GM20000 (cell line): ENCODE measurements around the gene HK3.

ENCODE experiments used
- DNase-seq: peaks from one replicate; pipeline ENCODE4 v3.0.0; 2012; ENCODE audit warnings: low spot score
- TF ChIP-seq, protein P1 (sequence below): IDR thresholded peaks from 2 replicates; pipeline ENCODE4 v1.5.1; 2012; ENCODE audit warnings: mild to moderate bottlenecking, control low read depth; ENCODE audit errors: extremely low read depth, missing control alignments

The HK3 gene

DNA sequence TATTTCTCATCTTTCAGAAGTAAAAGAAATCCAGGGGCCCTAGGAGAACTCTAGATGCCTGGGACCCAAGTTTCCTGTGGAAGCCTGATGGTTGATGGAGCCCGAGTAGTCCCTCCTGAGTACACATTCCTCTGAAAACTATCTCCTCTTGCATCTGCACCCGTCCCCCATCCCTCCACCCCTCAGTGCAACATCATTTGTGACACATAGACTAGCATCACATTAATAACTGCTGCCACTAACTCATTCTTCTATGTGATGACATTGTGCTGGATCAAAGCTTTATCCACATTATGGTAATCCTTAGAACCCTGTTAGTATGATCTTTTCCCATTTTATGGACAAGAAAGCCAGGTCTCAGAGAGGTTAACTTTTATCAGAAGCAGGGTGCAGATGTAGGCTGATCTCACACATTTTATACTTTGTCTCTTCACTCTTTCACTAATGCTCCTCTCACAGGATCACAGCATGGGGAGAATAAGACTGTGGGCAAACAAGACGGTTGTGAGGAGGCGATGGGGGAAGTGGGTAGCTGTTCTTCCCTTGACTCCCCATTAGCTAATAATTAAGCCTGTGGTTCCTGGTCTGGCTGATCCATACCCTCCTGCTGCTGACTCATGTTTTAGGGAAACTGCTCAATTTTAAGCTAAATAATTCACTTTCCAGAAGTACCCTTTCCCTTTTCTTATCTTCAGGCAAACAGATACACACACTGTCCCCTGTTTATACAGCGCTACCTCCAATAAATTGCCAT lies 3.9 kb upstream of the HK3 start:
- no peak for DNase-seq

GRCh38 chr5:176902102-176902814 lies 3.1 kb upstream of the HK3 start:
- DNase-seq: no peak
- TF ChIP-seq, protein P1, sequence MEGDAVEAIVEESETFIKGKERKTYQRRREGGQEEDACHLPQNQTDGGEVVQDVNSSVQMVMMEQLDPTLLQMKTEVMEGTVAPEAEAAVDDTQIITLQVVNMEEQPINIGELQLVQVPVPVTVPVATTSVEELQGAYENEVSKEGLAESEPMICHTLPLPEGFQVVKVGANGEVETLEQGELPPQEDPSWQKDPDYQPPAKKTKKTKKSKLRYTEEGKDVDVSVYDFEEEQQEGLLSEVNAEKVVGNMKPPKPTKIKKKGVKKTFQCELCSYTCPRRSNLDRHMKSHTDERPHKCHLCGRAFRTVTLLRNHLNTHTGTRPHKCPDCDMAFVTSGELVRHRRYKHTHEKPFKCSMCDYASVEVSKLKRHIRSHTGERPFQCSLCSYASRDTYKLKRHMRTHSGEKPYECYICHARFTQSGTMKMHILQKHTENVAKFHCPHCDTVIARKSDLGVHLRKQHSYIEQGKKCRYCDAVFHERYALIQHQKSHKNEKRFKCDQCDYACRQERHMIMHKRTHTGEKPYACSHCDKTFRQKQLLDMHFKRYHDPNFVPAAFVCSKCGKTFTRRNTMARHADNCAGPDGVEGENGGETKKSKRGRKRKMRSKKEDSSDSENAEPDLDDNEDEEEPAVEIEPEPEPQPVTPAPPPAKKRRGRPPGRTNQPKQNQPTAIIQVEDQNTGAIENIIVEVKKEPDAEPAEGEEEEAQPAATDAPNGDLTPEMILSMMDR: no peak

More for the DNA sequence above, 3.9 kb upstream of the HK3 start:
- TF ChIP-seq, protein P1: no peak

DNA sequence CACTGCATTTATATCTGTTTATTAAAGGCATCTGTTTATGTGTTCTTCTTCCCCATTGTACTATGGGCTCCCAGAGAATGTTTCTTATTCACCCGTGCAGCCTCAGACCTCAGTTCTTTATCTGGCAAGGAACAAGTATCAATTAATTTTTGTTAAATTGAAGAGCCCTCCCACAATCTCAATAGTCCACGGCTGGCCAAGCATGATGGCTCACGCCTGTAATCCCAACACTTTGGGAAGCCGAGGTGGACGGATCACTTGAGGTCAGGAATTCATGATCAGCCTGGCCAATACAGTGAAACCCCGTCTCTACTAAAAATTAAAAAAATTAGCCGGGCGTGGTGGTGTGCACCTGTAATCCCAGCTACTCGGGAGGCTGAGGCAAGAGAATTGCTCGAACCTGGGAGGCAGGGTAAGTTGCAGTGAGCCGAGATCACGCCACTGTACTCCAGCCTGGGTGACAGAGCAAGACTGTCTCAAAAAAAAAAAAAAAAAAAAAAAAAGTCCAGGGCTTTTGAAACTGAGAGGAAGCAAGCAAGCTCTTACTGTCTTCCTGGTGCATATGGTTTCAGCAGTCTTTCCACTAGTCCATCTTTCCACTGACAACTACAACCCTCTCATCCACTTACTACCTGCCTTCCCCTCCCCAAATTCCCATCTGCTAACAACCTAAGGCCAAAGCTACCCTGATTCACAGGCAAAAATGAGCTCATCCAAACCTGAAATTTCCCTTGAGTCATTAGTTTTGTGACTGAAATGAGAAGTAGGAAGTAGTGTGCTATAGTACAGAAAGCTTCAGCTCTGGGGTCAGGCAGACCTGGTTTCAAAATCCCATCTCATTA lies 2.3 kb upstream of the HK3 start:
- TF ChIP-seq, protein P1: no peak
- DNase-seq: no peak

- no peak for DNase-seq
These were observed 1.6 kb upstream of the HK3 start for GRCh38 chr5:176900780-176901204.

DNA sequence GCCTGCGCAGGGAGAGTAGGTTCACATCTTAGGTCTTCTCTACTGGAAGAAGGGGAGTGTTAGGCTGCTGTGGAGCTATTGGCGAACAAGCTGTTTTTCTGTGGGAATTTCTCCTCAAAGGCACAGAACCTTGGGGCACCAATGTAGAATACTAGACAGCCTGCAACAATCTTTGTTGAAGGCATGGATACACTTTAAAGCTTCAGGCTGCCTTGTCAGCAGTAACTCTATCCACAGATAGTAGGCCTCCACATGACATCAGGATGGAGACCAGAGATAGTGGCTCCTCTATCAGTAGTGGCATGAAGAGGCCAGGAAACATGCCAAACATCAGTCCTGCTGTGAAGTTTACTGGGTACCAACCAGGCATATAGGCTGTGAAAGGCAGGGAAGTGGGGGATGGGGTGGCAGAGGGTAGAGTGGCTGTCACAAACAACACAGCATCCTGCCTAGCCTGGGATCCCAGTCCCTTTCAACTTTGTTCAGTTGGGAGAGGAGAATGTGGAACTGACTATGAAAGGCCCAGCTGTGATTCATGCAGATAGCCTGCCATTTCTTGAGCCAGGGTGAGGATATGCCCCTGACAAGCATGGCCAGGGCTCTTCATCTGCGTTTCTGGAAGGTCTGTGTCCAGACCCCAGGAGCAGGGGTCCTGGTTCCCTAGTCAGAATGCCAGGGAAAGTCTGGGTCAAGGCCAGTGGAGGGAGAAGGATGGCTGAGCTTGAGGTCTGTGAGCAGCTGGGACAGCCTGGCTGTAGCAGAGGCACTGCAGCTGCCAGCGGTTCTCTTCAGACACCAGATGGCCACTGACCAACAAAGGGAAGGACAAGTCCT lies 1.0 kb upstream of the HK3 start:
- TF ChIP-seq, protein P1: no peak
- DNase-seq: no peak

More at GRCh38 chr5:176900780-176901204, 1.6 kb upstream of the HK3 start:
- TF ChIP-seq, protein P1: no peak

DNA sequence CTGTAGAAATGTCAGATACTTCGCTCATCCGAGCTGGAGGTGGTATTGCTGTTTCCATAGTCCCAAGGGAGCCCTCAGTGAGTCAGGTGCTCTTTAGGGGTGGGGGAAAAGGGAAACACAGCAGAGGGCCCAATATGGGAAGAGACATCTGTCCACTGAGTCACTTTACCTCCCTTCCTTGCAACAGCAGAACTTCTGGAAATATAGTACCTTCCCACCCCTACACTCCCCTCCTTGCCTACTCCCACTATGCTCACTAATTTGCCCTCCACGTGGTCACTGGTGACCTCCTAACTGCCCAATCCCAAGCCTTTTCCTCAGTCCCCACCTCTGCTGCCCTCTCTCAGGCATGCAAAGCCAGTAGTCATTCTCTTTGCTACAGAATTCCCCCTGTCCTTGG lies 1.9 kb downstream of the HK3 start:
- TF ChIP-seq, protein P1: no peak
- no peak for DNase-seq
